ENCODE measurements around the gene MCF2L2.

GRCh38 chr3:183131735-183132134, 296.7 kb downstream of the MCF2L2 start:
- TF ChIP-seq EP300 (IDR thresholded peaks at IDR 0.05) (no peak), CTCF (IDR thresholded peaks at IDR 0.05) (no peak), POLR2A (IDR thresholded peaks at IDR 0.05) (no peak)
